IMR-90 (cell line): ENCODE measurements around the gene CETN3. TPM values are rescaled to one million over a fixed set of nuclear protein-coding genes. Genes with fewer than 3 reads are reported as not detected.

Source experiments
- ATAC-seq: fragments of 200-7000 bp; cut with Tn5 transposase; 2 replicates; pipeline ENCODE4 v1.9.1; 2020; ENCODE audit warnings: low read depth, mild to moderate bottlenecking, moderate library complexity
- BruUV-seq: library from RNA; stranded (reverse); fragments of 400-500 nt; replicated peaks from 2 replicates; lab custom pipeline; 2021; lab: Mats Ljungman, UMichigan
- CTCF ChIA-PET: fragments of 300-600 bp; formaldehyde crosslinking; extraction: SDS; loops from one replicate; lab custom pipeline; 2021; ENCODE audit warnings: antibody characterized with exemption; lab: Yijun Ruan, JAX
- POLR2A ChIA-PET: fragments of 300-600 bp; sonication (Branson Sonifier 250); formaldehyde crosslinking; loops from one replicate; lab custom pipeline; 2022; ENCODE audit warnings: antibody characterized with exemption; ENCODE audit not compliant: unreplicated experiment; lab: Charles Lee
- DNase-seq: peaks from one replicate; pipeline ENCODE4 v3.0.0; 2013
- H2AFZ ChIP-seq: replicated peaks from 2 replicates; pipeline ENCODE3; 2013; ENCODE audit warnings: low read length, mild to moderate bottlenecking; ENCODE audit not compliant: poor library complexity
- H2AK5ac ChIP-seq: 2 replicates; pipeline ENCODE4 v1.6.1; 2013; ENCODE audit warnings: low read depth, low read length, inconsistent platforms
- H2AK9ac ChIP-seq: replicated peaks from 2 replicates; pipeline ENCODE3; 2013; ENCODE audit warnings: mild to moderate bottlenecking, low read depth, low read length, moderate library complexity; ENCODE audit not compliant: poor library complexity
- H2BK120ac ChIP-seq: 2 replicates; pipeline ENCODE4 v1.6.1; 2013; ENCODE audit warnings: low read depth, low read length, inconsistent platforms
- H2BK15ac ChIP-seq: 3 replicates; pipeline ENCODE4 v1.6.1; 2013; ENCODE audit warnings: low read depth, low read length, inconsistent platforms
- H2BK20ac ChIP-seq: 2 replicates; pipeline ENCODE4 v1.6.1; 2013; ENCODE audit warnings: low read depth, mild to moderate bottlenecking, inconsistent platforms, low read length, moderate library complexity
- H2BK5ac ChIP-seq: 2 replicates; pipeline ENCODE4 v1.6.1; 2013; ENCODE audit warnings: mild to moderate bottlenecking, low read depth, low read length, inconsistent platforms; ENCODE audit not compliant: poor library complexity, severe bottlenecking
- H3K14ac ChIP-seq: replicated peaks from 2 replicates; pipeline ENCODE4 v1.6.1; 2013; ENCODE audit warnings: low read depth, low read length, inconsistent platforms
- H3K18ac ChIP-seq: 2 replicates; pipeline ENCODE4 v1.6.1; 2013; ENCODE audit warnings: low read depth, low read length, control low read depth
- H3K23ac ChIP-seq: 2 replicates; pipeline ENCODE4 v1.6.1; 2013; ENCODE audit warnings: low read depth, low read length, inconsistent platforms
- H3K27ac ChIP-seq: 2 replicates; pipeline ENCODE4 v1.5.1; 2013; ENCODE audit warnings: mild to moderate bottlenecking, control low read depth, low read length; ENCODE audit not compliant: insufficient read depth
- H3K27me3 ChIP-seq: 2 replicates; pipeline ENCODE4 v1.6.1; 2013; ENCODE audit warnings: low read length; ENCODE audit not compliant: control insufficient read depth, insufficient read depth
- H3K36me3 ChIP-seq: 2 replicates; pipeline ENCODE4 v1.6.1; 2013; ENCODE audit warnings: low read length, mixed read lengths; ENCODE audit not compliant: control insufficient read depth, insufficient read depth
- H3K4ac ChIP-seq: 2 replicates; pipeline ENCODE4 v1.6.1; 2013; ENCODE audit warnings: low read depth, low read length, inconsistent platforms
- H3K4me1 ChIP-seq: 2 replicates; pipeline ENCODE4 v1.6.1; 2013; ENCODE audit warnings: low read length, mixed read lengths; ENCODE audit not compliant: control insufficient read depth, insufficient read depth
- H3K4me2 ChIP-seq: 2 replicates; pipeline ENCODE4 v1.6.1; 2013; ENCODE audit warnings: low read depth, mild to moderate bottlenecking, control low read depth, low read length, moderate library complexity
- H3K4me3 ChIP-seq: 2 replicates; pipeline ENCODE4 v1.5.1; 2013; ENCODE audit warnings: low read depth, mild to moderate bottlenecking, control low read depth, low read length, moderate library complexity; ENCODE audit not compliant: insufficient read depth
- H3K56ac ChIP-seq: 2 replicates; pipeline ENCODE4 v1.6.1; 2013; ENCODE audit warnings: low read length, inconsistent platforms; ENCODE audit not compliant: insufficient read depth; ENCODE audit errors: extremely low read depth
- H3K79me1 ChIP-seq, 2 experiments: 2 replicates each; pipeline ENCODE4 v1.6.1; 2013; ENCODE audit warnings: low read length in 2 of 2, inconsistent platforms in 1 of 2, low read depth in 1 of 2
- H3K9ac ChIP-seq: 2 replicates; pipeline ENCODE4 v1.6.1; 2013; ENCODE audit warnings: low read depth, low read length, control low read depth
- H3K9me1 ChIP-seq: 2 replicates; pipeline ENCODE4 v1.6.1; 2013; ENCODE audit warnings: low read length, inconsistent platforms; ENCODE audit not compliant: insufficient read depth
- H3K9me3 ChIP-seq: 2 replicates; pipeline ENCODE4 v1.6.1; 2013; ENCODE audit warnings: low read length; ENCODE audit not compliant: control insufficient read depth, insufficient read depth
- H4K20me1 ChIP-seq: 2 replicates; pipeline ENCODE4 v1.6.1; 2013; ENCODE audit warnings: low read length, inconsistent platforms; ENCODE audit not compliant: insufficient read depth
- H4K5ac ChIP-seq: 2 replicates; pipeline ENCODE4 v1.6.1; 2013; ENCODE audit warnings: mild to moderate bottlenecking, low read depth, low read length, control low read depth
- H4K8ac ChIP-seq, 2 experiments: 2 replicates each; pipeline ENCODE4 v1.6.1; 2013; ENCODE audit warnings: low read depth in 2 of 2, low read length in 2 of 2, control low read depth in 1 of 2, inconsistent platforms in 1 of 2
- H4K91ac ChIP-seq: 2 replicates; pipeline ENCODE4 v1.6.1; 2013; ENCODE audit warnings: low read depth, low read length, inconsistent platforms; ENCODE audit not compliant: insufficient read depth
- BHLHE40 ChIP-seq: fragments of 150-350 bp; IDR thresholded peaks from 2 replicates; pipeline ENCODE4 v1.6.1; 2016; ENCODE audit warnings: mild to moderate bottlenecking, low read depth, low read length
- CHD1 ChIP-seq: IDR thresholded peaks from 2 replicates; pipeline ENCODE4 v1.6.1; 2012; ENCODE audit warnings: low read depth, low read length, improper control_type of control experiment
- FOS ChIP-seq: fragments of 150-350 bp; IDR thresholded peaks from 2 replicates; pipeline ENCODE4 v1.6.1; 2016; ENCODE audit warnings: low read depth, low read length
- MAFK ChIP-seq: IDR thresholded peaks from 2 replicates; pipeline ENCODE4 v1.6.1; 2012; ENCODE audit warnings: low read depth, low read length, improper control_type of control experiment
- MXI1 ChIP-seq: IDR thresholded peaks from 2 replicates; pipeline ENCODE4 v1.6.1; 2012; ENCODE audit warnings: low read depth, mild to moderate bottlenecking, low read length, moderate library complexity, borderline replicate concordance
- POLR2A ChIP-seq: IDR thresholded peaks from 2 replicates; pipeline ENCODE4 v1.6.1; 2012; ENCODE audit warnings: mild to moderate bottlenecking, low read depth, low read length
- RAD21 ChIP-seq: IDR thresholded peaks from 2 replicates; pipeline ENCODE4 v1.6.1; 2012; ENCODE audit warnings: low read length, improper control_type of control experiment
- RCOR1 ChIP-seq: IDR thresholded peaks from 2 replicates; pipeline ENCODE4 v1.6.1; 2012; ENCODE audit warnings: mild to moderate bottlenecking, low read length, improper control_type of control experiment; ENCODE audit not compliant: insufficient replicate concordance
- RFX5 ChIP-seq: IDR thresholded peaks from 2 replicates; pipeline ENCODE4 v1.8.0; 2012; ENCODE audit warnings: low read depth, mild to moderate bottlenecking, low read length, moderate library complexity
- SMC3 ChIP-seq: fragments of 150-350 bp; IDR thresholded peaks from 2 replicates; pipeline ENCODE4 v1.6.1; 2016; ENCODE audit warnings: low read depth, mild to moderate bottlenecking, antibody characterized with exemption, low read length, moderate library complexity
- WGBS, 2 experiments: methylation state at CpG; one replicate each; pipeline versions ENCODE4 v1.1.5 to v1.1.7; 2013; ENCODE audit warnings: missing lambda C conversion rate in 2 of 2; ENCODE audit not compliant: insufficient read length in 1 of 2; ENCODE audit errors: extremely low coverage in 2 of 2; 5-methylcytosine and 5-hydroxymethylcytosine counted together
- dilution Hi-C: fragments of 300-500 bp; cut with HindIII; formaldehyde crosslinking; loops from one replicate; pipeline ENCODE4 v1.14.3; 2018; ENCODE audit warnings: low sequenced_read_pairs; ENCODE audit not compliant: unreplicated experiment
- in situ Hi-C: fragments of 300-500 bp; cut with MboI; formaldehyde crosslinking; loops from 3 replicates; pipeline ENCODE4 v1.14.3; 2019; ENCODE audit warnings: low sequenced_read_pairs, inconsistent platforms, mixed read lengths
- intact Hi-C: fragments of 100-400 bp; cut with micrococcal nuclease; formaldehyde crosslinking; loops from 2 replicates; pipeline ENCODE4 v1.10.0; 2022
- polyA plus RNA-seq, 3 experiments: library from polyadenylated mRNA; depleted of rRNA; stranded (reverse); fragments of >200 nt; gene quantifications; 2 replicates each; pipeline ENCODE4 v1.2.3, GENCODE V29; 2012; ENCODE audit warnings: low replicate concordance in 1 of 3
- total RNA-seq: library from RNA; depleted of rRNA; stranded (reverse); fragments of >200 nt; gene quantifications from 2 replicates; pipeline ENCODE4 v1.2.3, GENCODE V29; 2012
- TF ChIP-seq, protein P1 (sequence below): conservative IDR thresholded peaks from 2 replicates; pipeline ENCODE4 v1.5.1; 2012; ENCODE audit warnings: mild to moderate bottlenecking, low read depth, low read length, improper control_type of control experiment
- TF ChIP-seq, protein P2 (sequence below): fragments of 150-350 bp; IDR thresholded peaks from 2 replicates; pipeline ENCODE4 v1.6.1; 2017; ENCODE audit warnings: mild to moderate bottlenecking, antibody characterized with exemption, low read length, low read depth

The CETN3 gene
- total and polyA plus RNA-seq, 2 of the 4 experiments (the other 2 are of a cell fraction) = 1.1 to 6.5 TPM

DNA sequence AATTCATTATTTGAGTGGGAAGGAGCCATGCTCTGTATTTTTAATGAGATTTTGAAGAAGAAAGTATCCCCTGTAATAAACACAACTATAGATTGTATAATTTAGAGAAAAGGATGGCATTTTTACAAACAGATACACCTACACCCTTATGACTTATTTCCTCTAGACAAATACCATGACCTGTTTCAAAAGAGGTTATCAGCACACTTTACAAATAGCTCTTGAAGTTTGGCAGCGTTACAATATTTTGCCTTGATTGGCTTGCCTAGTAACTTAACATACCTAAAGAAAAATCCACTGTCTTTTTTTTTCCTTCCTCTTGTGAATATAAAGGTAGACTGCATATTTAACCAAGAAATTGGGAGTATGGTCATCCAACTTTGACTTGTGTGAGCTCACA lies 28.5 kb upstream of the CETN3 start:
- no peaks in the 10 kb centered on the region for H3K79me1 ChIP-seq
- ATAC-seq (no peak), DNase-seq (no peak)
- no peak overlapping the region for H4K8ac ChIP-seq
- no peaks in the 10 kb centered on the region for H4K20me1 ChIP-seq
- no peak overlapping the region for H2BK20ac ChIP-seq
- H3K27ac ChIP-seq = no peak overlapping the region
- CTCF ChIA-PET = interaction anchor here (1.8 kb wide), 2 partner anchors 166 to 346 kb away, joined by 6 to 7 read pairs; no protein-coding TSS in a partner anchor
- H3K9ac ChIP-seq = no peak overlapping the region
- intact Hi-C loops = no loop called here
- H2BK15ac ChIP-seq = no peak overlapping the region
- H2AFZ ChIP-seq = no peak overlapping the region
- H2BK120ac ChIP-seq = no peak overlapping the region
- in situ Hi-C loops = loop anchor here (10.0 kb wide), 1 partner anchor 97 kb away; no protein-coding TSS in a partner anchor
- H3K23ac ChIP-seq = no peak overlapping the region
- BruUV-seq = no TSS peak
- dilution Hi-C loops = no loop called here
- no peak overlapping the region for H3K18ac ChIP-seq
- H4K5ac ChIP-seq = no peak overlapping the region
- WGBS, 2 experiments = no CpG with 5 or more reads among the region's 1 CpG
- no peaks in the 10 kb centered on the region for H3K36me3 ChIP-seq
- no peaks in the 10 kb centered on the region for H3K9me1 ChIP-seq
- H3K14ac ChIP-seq = no peak overlapping the region
- no peak overlapping the region for H4K91ac ChIP-seq
- no peak overlapping the region for H2AK5ac ChIP-seq
- H3K4me2 ChIP-seq = no peak overlapping the region
- POLR2A ChIA-PET = no interaction called here
- peaks cover 1% of the 10 kb centered on the region for H3K27me3 ChIP-seq
- H3K4me3 ChIP-seq = no peak overlapping the region
- no peak overlapping the region for H2BK5ac ChIP-seq
- H3K4me1 ChIP-seq = no peaks in the 10 kb centered on the region
- H3K56ac ChIP-seq = no peak overlapping the region
- no peak overlapping the region for H3K4ac ChIP-seq
- TF ChIP-seq BHLHE40 = no peak
- TF ChIP-seq RAD21 = no peak
- TF ChIP-seq RFX5 = no peak
- TF ChIP-seq, protein P1, sequence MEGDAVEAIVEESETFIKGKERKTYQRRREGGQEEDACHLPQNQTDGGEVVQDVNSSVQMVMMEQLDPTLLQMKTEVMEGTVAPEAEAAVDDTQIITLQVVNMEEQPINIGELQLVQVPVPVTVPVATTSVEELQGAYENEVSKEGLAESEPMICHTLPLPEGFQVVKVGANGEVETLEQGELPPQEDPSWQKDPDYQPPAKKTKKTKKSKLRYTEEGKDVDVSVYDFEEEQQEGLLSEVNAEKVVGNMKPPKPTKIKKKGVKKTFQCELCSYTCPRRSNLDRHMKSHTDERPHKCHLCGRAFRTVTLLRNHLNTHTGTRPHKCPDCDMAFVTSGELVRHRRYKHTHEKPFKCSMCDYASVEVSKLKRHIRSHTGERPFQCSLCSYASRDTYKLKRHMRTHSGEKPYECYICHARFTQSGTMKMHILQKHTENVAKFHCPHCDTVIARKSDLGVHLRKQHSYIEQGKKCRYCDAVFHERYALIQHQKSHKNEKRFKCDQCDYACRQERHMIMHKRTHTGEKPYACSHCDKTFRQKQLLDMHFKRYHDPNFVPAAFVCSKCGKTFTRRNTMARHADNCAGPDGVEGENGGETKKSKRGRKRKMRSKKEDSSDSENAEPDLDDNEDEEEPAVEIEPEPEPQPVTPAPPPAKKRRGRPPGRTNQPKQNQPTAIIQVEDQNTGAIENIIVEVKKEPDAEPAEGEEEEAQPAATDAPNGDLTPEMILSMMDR = no peak
- no peak for TF ChIP-seq SMC3
- TF ChIP-seq CHD1 = no peak
- TF ChIP-seq, protein P2, sequence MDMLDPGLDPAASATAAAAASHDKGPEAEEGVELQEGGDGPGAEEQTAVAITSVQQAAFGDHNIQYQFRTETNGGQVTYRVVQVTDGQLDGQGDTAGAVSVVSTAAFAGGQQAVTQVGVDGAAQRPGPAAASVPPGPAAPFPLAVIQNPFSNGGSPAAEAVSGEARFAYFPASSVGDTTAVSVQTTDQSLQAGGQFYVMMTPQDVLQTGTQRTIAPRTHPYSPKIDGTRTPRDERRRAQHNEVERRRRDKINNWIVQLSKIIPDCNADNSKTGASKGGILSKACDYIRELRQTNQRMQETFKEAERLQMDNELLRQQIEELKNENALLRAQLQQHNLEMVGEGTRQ = no peak
- TF ChIP-seq FOS = no peak
- TF ChIP-seq POLR2A = no peak
- TF ChIP-seq MXI1 = no peak
- no peak for TF ChIP-seq MAFK
- TF ChIP-seq RCOR1 = no peak
- no peaks in the 10 kb centered on the region for H3K9me3 ChIP-seq
- no peak overlapping the region for H2AK9ac ChIP-seq
